Lower leg skin (tissue), 3 donors: ENCODE results near the gene SPIRE1.

Source experiments
- POLR2A ChIP-seq, 2 donors: fragments of 450-650 bp; IDR thresholded peaks; one replicate each; pipeline ENCODE4 v1.6.1; 2016 to 2017; ENCODE audit warnings: antibody characterized with exemption in 2 of 2, mild to moderate bottlenecking in 1 of 2, moderate library complexity in 1 of 2
- TF ChIP-seq, protein P1 (sequence below), 3 donors: fragments of 450-650 bp; IDR thresholded peaks; one replicate each; pipeline ENCODE4 v1.5.1; 2016; ENCODE audit warnings: antibody characterized with exemption in 3 of 3, mild to moderate bottlenecking in 3 of 3, moderate library complexity in 2 of 3

DNA sequence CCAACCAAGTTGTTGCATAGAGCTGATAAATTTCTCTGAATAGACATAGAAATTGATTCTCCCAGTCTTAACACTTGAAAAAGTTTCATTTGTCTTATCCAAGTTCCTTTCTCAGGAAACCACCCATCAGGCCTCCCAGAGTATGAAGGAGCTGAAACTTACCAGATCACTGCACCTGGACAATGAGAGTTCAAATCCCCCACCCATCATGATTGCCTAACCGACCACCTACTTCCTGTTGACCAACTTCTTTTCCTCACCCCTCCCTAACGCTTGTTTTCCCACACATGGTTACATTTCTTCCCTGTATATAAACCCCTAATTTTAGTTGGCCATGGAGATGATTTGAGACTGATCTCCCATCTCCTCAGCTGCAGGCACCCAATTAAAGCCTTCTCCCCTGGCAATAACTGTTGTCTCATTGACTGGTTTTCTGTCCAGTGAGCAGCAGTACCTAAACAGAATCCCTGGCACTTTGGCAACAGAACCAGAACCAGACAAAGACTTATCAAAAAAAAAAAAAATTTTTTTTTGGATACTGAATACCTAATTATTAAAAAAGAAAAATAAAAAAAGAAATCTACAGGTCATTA lies 103.0 kb downstream of the SPIRE1 start:
- TF ChIP-seq, protein P1, sequence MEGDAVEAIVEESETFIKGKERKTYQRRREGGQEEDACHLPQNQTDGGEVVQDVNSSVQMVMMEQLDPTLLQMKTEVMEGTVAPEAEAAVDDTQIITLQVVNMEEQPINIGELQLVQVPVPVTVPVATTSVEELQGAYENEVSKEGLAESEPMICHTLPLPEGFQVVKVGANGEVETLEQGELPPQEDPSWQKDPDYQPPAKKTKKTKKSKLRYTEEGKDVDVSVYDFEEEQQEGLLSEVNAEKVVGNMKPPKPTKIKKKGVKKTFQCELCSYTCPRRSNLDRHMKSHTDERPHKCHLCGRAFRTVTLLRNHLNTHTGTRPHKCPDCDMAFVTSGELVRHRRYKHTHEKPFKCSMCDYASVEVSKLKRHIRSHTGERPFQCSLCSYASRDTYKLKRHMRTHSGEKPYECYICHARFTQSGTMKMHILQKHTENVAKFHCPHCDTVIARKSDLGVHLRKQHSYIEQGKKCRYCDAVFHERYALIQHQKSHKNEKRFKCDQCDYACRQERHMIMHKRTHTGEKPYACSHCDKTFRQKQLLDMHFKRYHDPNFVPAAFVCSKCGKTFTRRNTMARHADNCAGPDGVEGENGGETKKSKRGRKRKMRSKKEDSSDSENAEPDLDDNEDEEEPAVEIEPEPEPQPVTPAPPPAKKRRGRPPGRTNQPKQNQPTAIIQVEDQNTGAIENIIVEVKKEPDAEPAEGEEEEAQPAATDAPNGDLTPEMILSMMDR (IDR thresholded peaks at IDR 0.05), result no peak
- TF ChIP-seq POLR2A (IDR thresholded peaks at IDR 0.05), result no peak
